A549 (cell line): ENCODE results near the gene CAPN11. TPM values are rescaled to one million over a fixed set of nuclear protein-coding genes. Genes with fewer than 3 reads are reported as not detected.

ENCODE experiments used
- ATAC-seq, 2 experiments: fragments of 200-7000 bp in 1 of 2; fragments of >200 bp in 1 of 2; cut with Nextera tagmentation in 1 of 2; cut with Tn5 transposase in 1 of 2; 3 replicates each; pipeline versions ENCODE4 v1.8.0 to v1.9.1; 2018 to 2020; ENCODE audit warnings: mild to moderate bottlenecking in 1 of 2, moderate library complexity in 1 of 2
- CTCF ChIA-PET: fragments of 300-600 bp; sonication (Branson Sonifier 250); formaldehyde crosslinking; extraction: SDS; loops from one replicate; lab custom pipeline; 2021; ENCODE audit warnings: antibody characterized with exemption, inconsistent platforms; lab: Yijun Ruan, JAX
- POLR2A ChIA-PET: fragments of 350-600 bp; formaldehyde crosslinking; extraction: SDS; loops from one replicate; lab custom pipeline; 2021; ENCODE audit warnings: antibody characterized with exemption, inconsistent platforms; lab: Yijun Ruan, JAX
- DNase-seq, 2 experiments: peaks; one replicate each; pipeline versions ENCODE4 v3.0.0 to v3.0.0-alpha.2; 2011 to 2016; ENCODE audit warnings: low read depth in 1 of 2, low spot score in 1 of 2
- FAIRE-seq: peaks from 2 replicates; lab custom pipeline; 2011; peaks lifted over from hg19 to GRCh38; lab: Jason Lieb, UNC
- H3K27ac ChIP-seq, 2 experiments: fragments of >200 bp; sonication (Bioruptor Twin); formaldehyde crosslinking; 3 replicates each; pipeline ENCODE4 v1.5.1; 2016 to 2017
- H3K4me1 ChIP-seq: fragments of >200 bp; sonication (Bioruptor Twin); formaldehyde crosslinking; 3 replicates; pipeline ENCODE4 v1.6.1; 2016
- H3K4me2 ChIP-seq: fragments of >200 bp; sonication (Bioruptor Twin); formaldehyde crosslinking; 3 replicates; pipeline ENCODE4 v1.6.1; 2016
- H3K4me3 ChIP-seq: fragments of >200 bp; sonication (Bioruptor Twin); formaldehyde crosslinking; 3 replicates; pipeline ENCODE4 v1.5.1; 2016
- H3K9me3 ChIP-seq: fragments of >200 bp; sonication (Bioruptor Twin); formaldehyde crosslinking; 3 replicates; pipeline ENCODE4 v1.6.1; 2016
- BHLHE40 ChIP-seq: IDR thresholded peaks from 2 replicates; pipeline ENCODE4 v1.6.1; 2012; ENCODE audit warnings: low read depth, low read length, inconsistent platforms
- CEBPB ChIP-seq, 2 experiments: fragments of >200 bp in 1 of 2; sonication (Bioruptor Twin) in 1 of 2; formaldehyde crosslinking in 1 of 2; IDR thresholded peaks; 2 replicates each; pipeline ENCODE4 v1.6.1; 2012 to 2016
- CHD2 ChIP-seq: fragments of 150-350 bp; IDR thresholded peaks from 2 replicates; pipeline ENCODE4 v1.6.1; 2014; ENCODE audit warnings: low read length; ENCODE audit not compliant: partially characterized antibody
- CHD4 ChIP-seq: fragments of 200-600 bp; sonication (generic); IDR thresholded peaks from 2 replicates; pipeline ENCODE4 v1.6.1; 2016; ENCODE audit warnings: antibody characterized with exemption, mild to moderate bottlenecking, borderline replicate concordance
- EHF ChIP-seq: fragments of 250-450 bp; sonication (Bioruptor Pico); IDR thresholded peaks from 2 replicates; pipeline ENCODE4 v1.5.0; 2020; ENCODE audit warnings: mild to moderate bottlenecking
- FOSB ChIP-seq: fragments of 250-450 bp; sonication (Bioruptor Pico); IDR thresholded peaks from 2 replicates; pipeline ENCODE4 v1.5.0; 2020; ENCODE audit warnings: mild to moderate bottlenecking, moderate library complexity
- GATA3 ChIP-seq: IDR thresholded peaks from 2 replicates; pipeline ENCODE4 v1.6.1; 2012; ENCODE audit warnings: borderline replicate concordance
- HOXB13 ChIP-seq: fragments of 250-450 bp; sonication (Bioruptor Pico); IDR thresholded peaks from 2 replicates; pipeline ENCODE4 v1.5.0; 2020; ENCODE audit warnings: low read depth, mild to moderate bottlenecking, moderate library complexity
- JUNB ChIP-seq: fragments of >200 bp; sonication (Bioruptor Twin); formaldehyde crosslinking; IDR thresholded peaks from 2 replicates; pipeline ENCODE4 v1.6.1; 2016
- KDM5A ChIP-seq: fragments of 200-600 bp; sonication (generic); IDR thresholded peaks from 2 replicates; pipeline ENCODE4 v1.6.1; 2016; ENCODE audit warnings: antibody characterized with exemption, mild to moderate bottlenecking
- MAZ ChIP-seq: fragments of 150-350 bp; IDR thresholded peaks from 2 replicates; pipeline ENCODE4 v1.6.1; 2014; ENCODE audit warnings: antibody characterized with exemption, low read depth, low read length, borderline replicate concordance
- MYC ChIP-seq: IDR thresholded peaks from 2 replicates; pipeline ENCODE4 v1.6.1; 2012; ENCODE audit warnings: mild to moderate bottlenecking, inconsistent platforms, low read length, improper control_type of control experiment, borderline replicate concordance
- NR3C1 ChIP-seq: fragments of >200 bp; sonication (Bioruptor Twin); formaldehyde crosslinking; IDR thresholded peaks from 3 replicates; pipeline ENCODE4 v1.6.1; 2017
- PHF8 ChIP-seq: fragments of 200-600 bp; sonication (generic); IDR thresholded peaks from 2 replicates; pipeline ENCODE4 v1.6.1; 2016; ENCODE audit warnings: low read depth, mild to moderate bottlenecking, antibody characterized with exemption, moderate library complexity, borderline replicate concordance
- POLR2AphosphoS2 ChIP-seq: conservative IDR thresholded peaks from 2 replicates; pipeline ENCODE4 v1.6.1; 2012; ENCODE audit warnings: low read length, improper control_type of control experiment, inconsistent platforms
- RAD21 ChIP-seq, 2 experiments: fragments of >200 bp in 1 of 2; sonication (Bioruptor Twin) in 1 of 2; formaldehyde crosslinking in 1 of 2; IDR thresholded peaks in 1 of 2; conservative IDR thresholded peaks in 1 of 2; 2 replicates in 1 of 2; 3 replicates in 1 of 2; pipeline ENCODE4 v1.6.1; 2012 to 2018; ENCODE audit warnings: inconsistent platforms in 1 of 2
- RFX5 ChIP-seq: fragments of 450-650 bp; IDR thresholded peaks from 2 replicates; pipeline ENCODE4 v1.7.1; 2014; ENCODE audit warnings: antibody characterized with exemption, mild to moderate bottlenecking, moderate library complexity
- SMC3 ChIP-seq: fragments of >200 bp; sonication (Bioruptor Twin); formaldehyde crosslinking; IDR thresholded peaks from 3 replicates; pipeline ENCODE4 v1.6.1; 2018; ENCODE audit warnings: inconsistent platforms
- SREBF2 ChIP-seq: fragments of 450-650 bp; IDR thresholded peaks from 2 replicates; pipeline ENCODE4 v1.6.1; 2014; ENCODE audit warnings: mild to moderate bottlenecking, moderate library complexity
- WGBS: methylation state at CpG from one replicate; pipeline ENCODE4 v1.1.6; 2017; ENCODE audit errors: missing lambda C conversion rate; 5-methylcytosine and 5-hydroxymethylcytosine counted together
- polyA plus RNA-seq, 4 experiments: library from polyadenylated mRNA; depleted of rRNA in 3 of 4; stranded (reverse); fragments of >200 nt; fragmentation: RNase III in 1 of 4; extraction: RNeasy Plus Mini Kit Qiagen cat#74134 plus additional on column Dnase treatment in 1 of 4; gene quantifications; 2 replicates in 3 of 4; 3 replicates in 1 of 4; pipeline ENCODE4 v1.2.3, GENCODE V29; 2011 to 2017
- TF ChIP-seq, protein P1 (sequence below): fragments of >200 bp; sonication (Bioruptor Twin); formaldehyde crosslinking; IDR thresholded peaks from 3 replicates; pipeline ENCODE4 v1.5.1; 2016
- TF ChIP-seq, protein P2 (sequence below): IDR thresholded peaks from 2 replicates; pipeline ENCODE4 v1.6.1; 2012
- TF ChIP-seq, protein P3 (sequence below): fragments of 250-450 bp; sonication (Bioruptor Pico); IDR thresholded peaks from 2 replicates; pipeline ENCODE4 v1.5.0; 2020; ENCODE audit warnings: low read depth, mild to moderate bottlenecking, moderate library complexity

Gene CAPN11
- polyA plus RNA-seq, 2 of the 4 experiments (the other 2 are of a cell fraction) = 0.10 TPM; not detected in 1

DNA sequence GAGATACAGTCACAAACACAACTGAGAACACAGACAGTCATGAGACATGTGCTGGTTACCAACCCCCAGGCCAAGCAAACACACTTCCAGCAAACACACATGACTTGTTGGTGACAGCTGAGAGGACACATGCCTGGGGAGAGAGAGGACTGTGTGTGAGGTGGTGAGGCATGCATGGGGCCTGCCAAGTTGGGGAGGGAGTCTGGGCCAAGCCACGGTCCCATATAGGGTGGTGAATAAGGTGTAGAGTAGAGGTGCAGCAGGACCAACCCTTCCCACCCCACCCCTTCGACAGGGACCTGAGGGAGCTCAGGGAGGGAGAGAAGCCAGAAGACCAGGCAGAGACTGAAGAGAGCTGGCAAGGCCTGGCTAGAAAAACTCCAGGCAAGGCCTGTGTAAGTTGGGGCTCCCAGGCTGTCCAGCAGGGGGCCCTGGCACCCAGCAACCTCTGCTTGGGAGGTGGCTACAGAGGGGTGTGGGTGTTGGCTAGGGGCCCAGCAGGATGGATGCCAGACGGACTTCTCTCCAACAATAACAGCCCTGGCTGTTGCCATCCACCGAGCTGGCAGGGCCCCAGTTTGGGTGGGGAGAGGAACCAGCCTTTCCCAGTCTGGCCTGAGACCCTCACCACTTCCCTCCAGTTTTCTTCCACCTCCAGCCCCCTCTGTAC, 62.8 kb downstream of the CAPN11 start:
- no peak for TF ChIP-seq HOXB13 (CRISPR knock-in tag)
- no peak; the same call in 2 of the 3 replicates for TF ChIP-seq SMC3
- TF ChIP-seq, protein P1, sequence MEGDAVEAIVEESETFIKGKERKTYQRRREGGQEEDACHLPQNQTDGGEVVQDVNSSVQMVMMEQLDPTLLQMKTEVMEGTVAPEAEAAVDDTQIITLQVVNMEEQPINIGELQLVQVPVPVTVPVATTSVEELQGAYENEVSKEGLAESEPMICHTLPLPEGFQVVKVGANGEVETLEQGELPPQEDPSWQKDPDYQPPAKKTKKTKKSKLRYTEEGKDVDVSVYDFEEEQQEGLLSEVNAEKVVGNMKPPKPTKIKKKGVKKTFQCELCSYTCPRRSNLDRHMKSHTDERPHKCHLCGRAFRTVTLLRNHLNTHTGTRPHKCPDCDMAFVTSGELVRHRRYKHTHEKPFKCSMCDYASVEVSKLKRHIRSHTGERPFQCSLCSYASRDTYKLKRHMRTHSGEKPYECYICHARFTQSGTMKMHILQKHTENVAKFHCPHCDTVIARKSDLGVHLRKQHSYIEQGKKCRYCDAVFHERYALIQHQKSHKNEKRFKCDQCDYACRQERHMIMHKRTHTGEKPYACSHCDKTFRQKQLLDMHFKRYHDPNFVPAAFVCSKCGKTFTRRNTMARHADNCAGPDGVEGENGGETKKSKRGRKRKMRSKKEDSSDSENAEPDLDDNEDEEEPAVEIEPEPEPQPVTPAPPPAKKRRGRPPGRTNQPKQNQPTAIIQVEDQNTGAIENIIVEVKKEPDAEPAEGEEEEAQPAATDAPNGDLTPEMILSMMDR = peak; percentile 45; the same call in 2 of the 3 replicates
- TF ChIP-seq MYC = no peak
- no peak for TF ChIP-seq RFX5
- TF ChIP-seq, protein P2, sequence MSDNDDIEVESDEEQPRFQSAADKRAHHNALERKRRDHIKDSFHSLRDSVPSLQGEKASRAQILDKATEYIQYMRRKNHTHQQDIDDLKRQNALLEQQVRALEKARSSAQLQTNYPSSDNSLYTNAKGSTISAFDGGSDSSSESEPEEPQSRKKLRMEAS = peak; percentile 29; the same call in 1 of the 2 replicates
- TF ChIP-seq RAD21 (conservative IDR thresholded peaks at IDR 0.05 in 1 of 2, IDR thresholded peaks at IDR 0.05 in 1 of 2) = peak; percentile 47 to 52; a peak in 4 of 5 replicates
- TF ChIP-seq KDM5A = no peak
- TF ChIP-seq FOSB (CRISPR knock-in tag) = no peak
- TF ChIP-seq JUNB = no peak
- TF ChIP-seq, all 56 proteins: peak for 3
- POLR2A ChIA-PET = interaction anchor here (1.6 kb wide), 1 partner anchor 25 kb away, joined by 14 read pairs; the partner anchor contains the start of gene HSP90AB1
- DNase-seq (peak; percentile 60 to 87), FAIRE-seq (no peak), ATAC-seq (peak; percentile 47 to 77)
- CTCF ChIA-PET = interaction anchor here (0.7 to 9.2 kb wide), 13 partner anchors 8 to 100 kb away, joined by 3 to 111 read pairs (median 5); partner anchors contain the start of gene HSP90AB1
- Histone ChIP-seq H3K4me2 (peak overlapping the region; percentile 93), H3K4me1 (peaks cover 68% of the 10 kb centered on the region), H3K9me3 (no peaks in the 10 kb centered on the region), H3K4me3 (no peak overlapping the region), H3K27ac (peak overlapping the region; percentile 67 to 98; a peak in 5 of 6 replicates)
- 0% methylated on average over 2 of the region's 4 CpGs for WGBS

DNA sequence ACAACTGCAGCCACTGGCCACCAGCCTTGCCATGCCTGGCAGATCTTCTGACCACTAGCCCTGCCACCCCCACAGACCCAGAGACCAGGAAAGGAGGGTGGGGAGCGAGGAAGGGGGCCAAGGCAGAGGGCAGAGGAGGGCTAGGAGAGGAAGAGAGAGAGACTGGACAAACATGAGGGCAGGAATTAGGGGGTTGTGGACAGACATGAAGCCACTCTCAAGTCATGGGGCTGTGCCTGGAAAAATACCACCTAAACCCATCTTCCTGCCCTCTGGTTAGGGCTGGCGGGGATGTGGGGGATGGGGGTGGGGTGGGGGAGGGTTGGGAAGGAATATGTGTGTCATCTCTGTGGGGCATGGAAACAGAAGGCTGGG, 63.3 kb downstream of the CAPN11 start:
- ChIA-PET POLR2A (interaction anchor here (1.6 kb wide), 1 partner anchor 24 kb away, joined by 14 read pairs; the partner anchor contains the start of gene HSP90AB1), CTCF (interaction anchor here (0.7 to 9.2 kb wide), 13 partner anchors 8 to 101 kb away, joined by 3 to 111 read pairs (median 5); partner anchors contain the start of gene HSP90AB1)
- H3K4me2 ChIP-seq = peak overlapping the region; percentile 93
- ATAC-seq (peak in 1 of 2 experiments; percentile 1; a peak in 3 of 6 replicates), FAIRE-seq (no peak), DNase-seq (no peak)
- peak overlapping the region; percentile 67 to 98 for H3K27ac ChIP-seq
- no peak overlapping the region for H3K4me3 ChIP-seq
- WGBS = no CpG with 5 or more reads among the region's 2 CpGs
- H3K4me1 ChIP-seq = peaks cover 73% of the 10 kb centered on the region
- H3K9me3 ChIP-seq = no peaks in the 10 kb centered on the region
- TF ChIP-seq GATA3 (no peak), BHLHE40 (no peak), NR3C1 (no peak), CHD4 (no peak), MYC (no peak), CHD2 (no peak), JUNB (no peak), EHF (no peak), MAZ (no peak), SREBF2 (no peak), PHF8 (no peak), SMC3 (no peak), CEBPB (IDR thresholded peaks at IDR 0.05) (no peak), POLR2AphosphoS2 (no peak)
- TF ChIP-seq, protein P3, sequence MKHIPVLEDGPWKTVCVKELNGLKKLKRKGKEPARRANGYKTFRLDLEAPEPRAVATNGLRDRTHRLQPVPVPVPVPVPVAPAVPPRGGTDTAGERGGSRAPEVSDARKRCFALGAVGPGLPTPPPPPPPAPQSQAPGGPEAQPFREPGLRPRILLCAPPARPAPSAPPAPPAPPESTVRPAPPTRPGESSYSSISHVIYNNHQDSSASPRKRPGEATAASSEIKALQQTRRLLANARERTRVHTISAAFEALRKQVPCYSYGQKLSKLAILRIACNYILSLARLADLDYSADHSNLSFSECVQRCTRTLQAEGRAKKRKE (CRISPR knock-in tag) = no peak
- TF ChIP-seq, protein P1 = no peak
